Stimulated activated CD4-positive, alpha-beta T cell treated with anti-CD3 and anti-CD28 coated beads, Interleukin-1b, Interleukin-23, amount 100 ng/mL, for 1 hour (primary cell): Measurements from ENCODE around the gene PPEF2.
"Not testable (repeated sequence)": the region's sequence is repeated elsewhere in the genome, so short reads cannot be mapped to it uniquely, and the experiment has no call there.

Source experiments
- DNase-seq, 2 donors: peaks; one replicate each; pipeline ENCODE4 v3.0.0-alpha.2; 2020; ENCODE audit warnings: low read depth in 2 of 2

The PPEF2 gene

GRCh38 chr4:75902352-75902751, at the start of gene PPEF2:
PPEF2 (minus strand) TSS chr4:75902452; CDS start chr4:75896325, 6,127 bp downstream.
- DNase-seq = no peak

- no peak for DNase-seq
Observed at GRCh38 chr4:75950213-75950815, 48.1 kb upstream of the PPEF2 start.

- no peak for DNase-seq
Observed at GRCh38 chr4:75948822-75949444, 46.7 kb upstream of the PPEF2 start.

GRCh38 chr4:75940692-75941253, 38.5 kb upstream of the PPEF2 start, which contains the start of gene NAAA:
NAAA (minus strand) TSS chr4:75941013; CDS start chr4:75940949, 64 bp downstream.
- DNase-seq = peak; percentile 36 to 63

GRCh38 chr4:75939890-75940691, 37.8 kb upstream of the PPEF2 start:
- DNase-seq = peak in 1 of 2 donors; percentile 53

- no peak for DNase-seq
Observed at GRCh38 chr4:75935628-75936027, 33.4 kb upstream of the PPEF2 start.

- no peak for DNase-seq
Observed at GRCh38 chr4:75930152-75930551, 27.9 kb upstream of the PPEF2 start.

- not testable (repeated sequence) for DNase-seq
Observed at GRCh38 chr4:75924916-75925315, 22.7 kb upstream of the PPEF2 start.

- DNase-seq = no peak
Observed at GRCh38 chr4:75924309-75924827, 22.1 kb upstream of the PPEF2 start.

GRCh38 chr4:75922588-75922987, 20.3 kb upstream of the PPEF2 start:
- DNase-seq = no peak

- DNase-seq = no peak
Observed at GRCh38 chr4:75921910-75922309, 19.7 kb upstream of the PPEF2 start.

GRCh38 chr4:75920327-75920726, 18.1 kb upstream of the PPEF2 start:
- no peak for DNase-seq

- DNase-seq = no peak
Observed at GRCh38 chr4:75919920-75920319, 17.7 kb upstream of the PPEF2 start.

- no peak for DNase-seq
Observed at GRCh38 chr4:75916091-75916661, 13.9 kb upstream of the PPEF2 start.

- no peak for DNase-seq
Observed at GRCh38 chr4:75912968-75913367, 10.7 kb upstream of the PPEF2 start.

GRCh38 chr4:75910831-75911230, 8.6 kb upstream of the PPEF2 start:
- not testable (repeated sequence) for DNase-seq

- DNase-seq = no peak
Observed at GRCh38 chr4:75909405-75909804, 7.2 kb upstream of the PPEF2 start.

- DNase-seq = no peak
Observed at GRCh38 chr4:75908555-75908954, 6.3 kb upstream of the PPEF2 start.

- DNase-seq = no peak
Observed at GRCh38 chr4:75907966-75908365, 5.7 kb upstream of the PPEF2 start.

GRCh38 chr4:75904076-75904475, 1.8 kb upstream of the PPEF2 start:
- no peak for DNase-seq

- DNase-seq = no peak
Observed at GRCh38 chr4:75898536-75898935, 3.7 kb downstream of the PPEF2 start.
